WTC11 (cell line): Measurements from ENCODE around the gene HECTD4. TPM values are rescaled to one million over a fixed set of nuclear protein-coding genes. Genes with fewer than 3 reads are reported as not detected.

Experiments used
- ATF1 ChIP-seq: sonication (generic); formaldehyde crosslinking; IDR thresholded peaks from 2 replicates; pipeline ENCODE4 v1.8.1; 2023; ENCODE audit warnings: mild to moderate bottlenecking, moderate library complexity, missing genetic modification reagents
- CBFB ChIP-seq: sonication (generic); formaldehyde crosslinking; IDR thresholded peaks from 2 replicates; pipeline ENCODE4 v1.8.1; 2022; ENCODE audit warnings: mild to moderate bottlenecking, low read depth, missing genetic modification reagents
- CDX4 ChIP-seq: fragments of 250-450 bp; sonication (Bioruptor Pico); IDR thresholded peaks from 2 replicates; pipeline ENCODE4 v1.9.0; 2021; ENCODE audit warnings: moderate library complexity, mild to moderate bottlenecking, inconsistent platforms, borderline replicate concordance
- ELF4 ChIP-seq: sonication (generic); formaldehyde crosslinking; IDR thresholded peaks from 2 replicates; pipeline ENCODE4 v1.8.1; 2022; ENCODE audit warnings: low read depth, mild to moderate bottlenecking, moderate library complexity, missing genetic modification reagents
- ESRRA ChIP-seq: sonication (generic); formaldehyde crosslinking; IDR thresholded peaks from 2 replicates; pipeline ENCODE4 v1.8.1; 2022; ENCODE audit warnings: mild to moderate bottlenecking, missing genetic modification reagents, borderline replicate concordance
- ETV6 ChIP-seq: sonication (generic); formaldehyde crosslinking; IDR thresholded peaks from 2 replicates; pipeline ENCODE4 v1.8.1; 2022; ENCODE audit warnings: mild to moderate bottlenecking, missing genetic modification reagents
- FOXJ3 ChIP-seq: sonication (generic); formaldehyde crosslinking; IDR thresholded peaks from 2 replicates; pipeline ENCODE4 v1.9.0; 2021; ENCODE audit warnings: missing genetic modification reagents, mild to moderate bottlenecking, borderline replicate concordance
- FOXP1 ChIP-seq: sonication (generic); formaldehyde crosslinking; IDR thresholded peaks from 2 replicates; pipeline ENCODE4 v1.8.0; 2022; ENCODE audit warnings: missing genetic modification reagents, mild to moderate bottlenecking, moderate library complexity, borderline replicate concordance
- IRF2 ChIP-seq: sonication (generic); formaldehyde crosslinking; IDR thresholded peaks from 2 replicates; pipeline ENCODE4 v1.8.0; 2022; ENCODE audit warnings: low read depth, missing genetic modification reagents, borderline replicate concordance
- JAZF1 ChIP-seq: fragments of 250-450 bp; sonication (Bioruptor Pico); IDR thresholded peaks from 2 replicates; pipeline ENCODE4 v1.9.0; 2021; ENCODE audit warnings: moderate library complexity, mild to moderate bottlenecking, inconsistent platforms
- MXD4 ChIP-seq: fragments of 250-450 bp; sonication (Bioruptor Pico); IDR thresholded peaks from 2 replicates; pipeline ENCODE4 v1.8.0; 2021; ENCODE audit warnings: mild to moderate bottlenecking, moderate library complexity, borderline replicate concordance
- NFATC4 ChIP-seq: fragments of 250-450 bp; sonication (Bioruptor Pico); IDR thresholded peaks from 2 replicates; pipeline ENCODE4 v1.9.0; 2021; ENCODE audit warnings: mild to moderate bottlenecking
- NFE2L1 ChIP-seq: sonication (generic); formaldehyde crosslinking; IDR thresholded peaks from 2 replicates; pipeline ENCODE4 v1.8.1; 2023; ENCODE audit warnings: missing genetic modification reagents
- NFYB ChIP-seq: sonication (generic); formaldehyde crosslinking; conservative IDR thresholded peaks from 2 replicates; pipeline ENCODE4 v1.8.0; 2022; ENCODE audit warnings: low read depth, missing genetic modification reagents
- NR3C1 ChIP-seq: sonication (generic); formaldehyde crosslinking; conservative IDR thresholded peaks from 2 replicates; pipeline ENCODE4 v1.8.1; 2023; ENCODE audit warnings: low read depth, mild to moderate bottlenecking, missing genetic modification reagents
- RELA ChIP-seq: sonication (generic); formaldehyde crosslinking; IDR thresholded peaks from 2 replicates; pipeline ENCODE4 v1.8.1; 2022; ENCODE audit warnings: missing genetic modification reagents, mild to moderate bottlenecking, borderline replicate concordance
- SOX15 ChIP-seq: fragments of 250-450 bp; sonication (Bioruptor Pico); IDR thresholded peaks from 2 replicates; pipeline ENCODE4 v1.9.0; 2021; ENCODE audit warnings: mild to moderate bottlenecking
- TCF7 ChIP-seq: sonication (generic); formaldehyde crosslinking; IDR thresholded peaks from 2 replicates; pipeline ENCODE4 v1.8.0; 2022; ENCODE audit warnings: mild to moderate bottlenecking, low read depth, missing genetic modification reagents, moderate library complexity
- TEAD1 ChIP-seq: sonication (generic); formaldehyde crosslinking; IDR thresholded peaks from 2 replicates; pipeline ENCODE4 v1.8.0; 2022; ENCODE audit warnings: mild to moderate bottlenecking, missing genetic modification reagents
- TEAD4 ChIP-seq: sonication (generic); formaldehyde crosslinking; IDR thresholded peaks from 2 replicates; pipeline ENCODE4 v1.8.0; 2022; ENCODE audit warnings: mild to moderate bottlenecking, missing genetic modification reagents
- TP53 ChIP-seq: sonication (generic); formaldehyde crosslinking; IDR thresholded peaks from 2 replicates; pipeline ENCODE4 v1.8.1; 2023; ENCODE audit warnings: mild to moderate bottlenecking, missing genetic modification reagents
- ZBTB21 ChIP-seq: sonication (generic); formaldehyde crosslinking; IDR thresholded peaks from 2 replicates; pipeline ENCODE4 v1.8.1; 2023; ENCODE audit warnings: mild to moderate bottlenecking, missing genetic modification reagents, borderline replicate concordance
- ZNF138 ChIP-seq: sonication (generic); formaldehyde crosslinking; conservative IDR thresholded peaks from 2 replicates; pipeline ENCODE4 v1.8.1; 2022; ENCODE audit warnings: mild to moderate bottlenecking, moderate library complexity, missing genetic modification reagents
- ZNF232 ChIP-seq: sonication (generic); formaldehyde crosslinking; IDR thresholded peaks from 2 replicates; pipeline ENCODE4 v1.8.0; 2022; ENCODE audit warnings: mild to moderate bottlenecking, missing genetic modification reagents
- ZNF263 ChIP-seq: sonication (generic); formaldehyde crosslinking; IDR thresholded peaks from 2 replicates; pipeline ENCODE4 v1.8.1; 2022; ENCODE audit warnings: low read depth, mild to moderate bottlenecking, moderate library complexity, missing genetic modification reagents
- ZNF317 ChIP-seq: sonication (generic); formaldehyde crosslinking; IDR thresholded peaks from 2 replicates; pipeline ENCODE4 v1.8.1; 2023; ENCODE audit warnings: low read depth, mild to moderate bottlenecking, moderate library complexity, missing genetic modification reagents, borderline replicate concordance
- ZNF671 ChIP-seq: fragments of 250-450 bp; sonication (Bioruptor Pico); IDR thresholded peaks from 2 replicates; pipeline ENCODE4 v1.8.0; 2021; ENCODE audit warnings: mild to moderate bottlenecking
- total RNA-seq: library from RNA; stranded (reverse); gene quantifications from 3 replicates; pipeline ENCODE4 v1.2.3, GENCODE V29; 2021
- TF ChIP-seq, protein P1 (sequence below): sonication (generic); formaldehyde crosslinking; IDR thresholded peaks from 2 replicates; pipeline ENCODE4 v1.8.0; 2022; ENCODE audit warnings: mild to moderate bottlenecking, missing genetic modification reagents
- TF ChIP-seq, protein P2 (sequence below): sonication (generic); formaldehyde crosslinking; IDR thresholded peaks from 2 replicates; pipeline ENCODE4 v1.8.1; 2023; ENCODE audit warnings: mild to moderate bottlenecking, missing genetic modification reagents, moderate library complexity
- TF ChIP-seq, protein P3 (sequence below): fragments of 200-600 bp; IDR thresholded peaks from 2 replicates; pipeline ENCODE4 v1.8.0; 2022; ENCODE audit warnings: antibody characterized with exemption
- TF ChIP-seq, protein P4 (sequence below): sonication (generic); formaldehyde crosslinking; IDR thresholded peaks from 2 replicates; pipeline ENCODE4 v1.8.1; 2023; ENCODE audit warnings: mild to moderate bottlenecking, moderate library complexity, missing genetic modification reagents

Gene HECTD4
- total RNA-seq, 1 experiment from 2014 or later = 31.7 TPM

- TF ChIP-seq, protein P1, sequence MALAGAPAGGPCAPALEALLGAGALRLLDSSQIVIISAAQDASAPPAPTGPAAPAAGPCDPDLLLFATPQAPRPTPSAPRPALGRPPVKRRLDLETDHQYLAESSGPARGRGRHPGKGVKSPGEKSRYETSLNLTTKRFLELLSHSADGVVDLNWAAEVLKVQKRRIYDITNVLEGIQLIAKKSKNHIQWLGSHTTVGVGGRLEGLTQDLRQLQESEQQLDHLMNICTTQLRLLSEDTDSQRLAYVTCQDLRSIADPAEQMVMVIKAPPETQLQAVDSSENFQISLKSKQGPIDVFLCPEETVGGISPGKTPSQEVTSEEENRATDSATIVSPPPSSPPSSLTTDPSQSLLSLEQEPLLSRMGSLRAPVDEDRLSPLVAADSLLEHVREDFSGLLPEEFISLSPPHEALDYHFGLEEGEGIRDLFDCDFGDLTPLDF (CRISPR knock-in tag) = no peak
- TF ChIP-seq ZBTB21 (CRISPR knock-in tag) (no peak), ETV6 (CRISPR knock-in tag) (no peak), NR3C1 (CRISPR knock-in tag) (no peak), FOXJ3 (CRISPR knock-in tag) (peak; percentile 69; the same call in 1 of the 2 replicates), NFYB (CRISPR knock-in tag) (no peak), ZNF317 (CRISPR knock-in tag) (no peak), ZNF263 (CRISPR knock-in tag) (no peak), ESRRA (CRISPR knock-in tag) (no peak; the same call in 1 of the 2 replicates), ATF1 (no peak), TEAD4 (CRISPR knock-in tag) (no peak), JAZF1 (CRISPR knock-in tag) (no peak), CBFB (CRISPR knock-in tag) (no peak), TEAD1 (0 out of 2 replicates have a peak, but pooled peaks have one; percentile 26), FOXP1 (CRISPR knock-in tag) (peak; percentile 60; the same call in 1 of the 2 replicates), ZNF232 (0 out of 2 replicates have a peak, but pooled peaks have one; percentile 39), NFATC4 (no peak), ZNF138 (CRISPR knock-in tag) (no peak), RELA (CRISPR knock-in tag) (no peak), TCF7 (CRISPR knock-in tag) (no peak), ZNF671 (CRISPR knock-in tag) (peak; percentile 77; the same call in 1 of the 2 replicates), SOX15 (CRISPR knock-in tag) (no peak), ELF4 (CRISPR knock-in tag) (no peak), MXD4 (no peak), CDX4 (CRISPR knock-in tag) (no peak), IRF2 (CRISPR knock-in tag) (no peak), NFE2L1 (CRISPR knock-in tag) (no peak; the same call in 1 of the 2 replicates), TP53 (CRISPR knock-in tag) (no peak)
- TF ChIP-seq, protein P2, sequence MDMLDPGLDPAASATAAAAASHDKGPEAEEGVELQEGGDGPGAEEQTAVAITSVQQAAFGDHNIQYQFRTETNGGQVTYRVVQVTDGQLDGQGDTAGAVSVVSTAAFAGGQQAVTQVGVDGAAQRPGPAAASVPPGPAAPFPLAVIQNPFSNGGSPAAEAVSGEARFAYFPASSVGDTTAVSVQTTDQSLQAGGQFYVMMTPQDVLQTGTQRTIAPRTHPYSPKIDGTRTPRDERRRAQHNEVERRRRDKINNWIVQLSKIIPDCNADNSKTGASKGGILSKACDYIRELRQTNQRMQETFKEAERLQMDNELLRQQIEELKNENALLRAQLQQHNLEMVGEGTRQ (CRISPR knock-in tag) = no peak
- TF ChIP-seq, protein P3, sequence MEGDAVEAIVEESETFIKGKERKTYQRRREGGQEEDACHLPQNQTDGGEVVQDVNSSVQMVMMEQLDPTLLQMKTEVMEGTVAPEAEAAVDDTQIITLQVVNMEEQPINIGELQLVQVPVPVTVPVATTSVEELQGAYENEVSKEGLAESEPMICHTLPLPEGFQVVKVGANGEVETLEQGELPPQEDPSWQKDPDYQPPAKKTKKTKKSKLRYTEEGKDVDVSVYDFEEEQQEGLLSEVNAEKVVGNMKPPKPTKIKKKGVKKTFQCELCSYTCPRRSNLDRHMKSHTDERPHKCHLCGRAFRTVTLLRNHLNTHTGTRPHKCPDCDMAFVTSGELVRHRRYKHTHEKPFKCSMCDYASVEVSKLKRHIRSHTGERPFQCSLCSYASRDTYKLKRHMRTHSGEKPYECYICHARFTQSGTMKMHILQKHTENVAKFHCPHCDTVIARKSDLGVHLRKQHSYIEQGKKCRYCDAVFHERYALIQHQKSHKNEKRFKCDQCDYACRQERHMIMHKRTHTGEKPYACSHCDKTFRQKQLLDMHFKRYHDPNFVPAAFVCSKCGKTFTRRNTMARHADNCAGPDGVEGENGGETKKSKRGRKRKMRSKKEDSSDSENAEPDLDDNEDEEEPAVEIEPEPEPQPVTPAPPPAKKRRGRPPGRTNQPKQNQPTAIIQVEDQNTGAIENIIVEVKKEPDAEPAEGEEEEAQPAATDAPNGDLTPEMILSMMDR = no peak
- TF ChIP-seq, protein P4, sequence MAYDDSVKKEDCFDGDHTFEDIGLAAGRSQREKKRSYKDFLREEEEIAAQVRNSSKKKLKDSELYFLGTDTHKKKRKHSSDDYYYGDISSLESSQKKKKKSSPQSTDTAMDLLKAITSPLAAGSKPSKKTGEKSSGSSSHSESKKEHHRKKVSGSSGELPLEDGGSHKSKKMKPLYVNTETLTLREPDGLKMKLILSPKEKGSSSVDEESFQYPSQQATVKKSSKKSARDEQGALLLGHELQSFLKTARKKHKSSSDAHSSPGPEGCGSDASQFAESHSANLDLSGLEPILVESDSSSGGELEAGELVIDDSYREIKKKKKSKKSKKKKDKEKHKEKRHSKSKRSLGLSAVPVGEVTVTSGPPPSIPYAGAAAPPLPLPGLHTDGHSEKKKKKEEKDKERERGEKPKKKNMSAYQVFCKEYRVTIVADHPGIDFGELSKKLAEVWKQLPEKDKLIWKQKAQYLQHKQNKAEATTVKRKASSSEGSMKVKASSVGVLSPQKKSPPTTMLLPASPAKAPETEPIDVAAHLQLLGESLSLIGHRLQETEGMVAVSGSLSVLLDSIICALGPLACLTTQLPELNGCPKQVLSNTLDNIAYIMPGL = peak; percentile 39; the same call in 1 of the 2 replicates
Measured at GRCh38 chr12:112409064-112409905, 27.1 kb upstream of the HECTD4 start, which contains the start of gene RPL6 (continued).
